ENCODE data around the gene ENDOU. TPM values are rescaled to one million over a fixed set of nuclear protein-coding genes. Genes with fewer than 3 reads are reported as not detected.
A peak's percentile ranks its signal among the peaks of the same experiment; 100 is the strongest.

ENDOU gene
- total and polyA plus RNA-seq, 2 donors (not counting 3 experiments of a cell fraction or from before 2014, with no cell fraction given), result not detected

- Histone ChIP-seq H3K27ac (ENCODE audit: insufficient read depth, low read depth, low read length) (no peak within 1 kb of the TSS), H4K20me1 (replicated peaks; ENCODE audit: control insufficient read depth, extremely low read depth, insufficient read depth, low read length) (no peaks in the 10 kb centered on the region), H3K4me2 (ENCODE audit: insufficient read depth, low read length) (peak within 1 kb of the TSS; percentile 78), H3K4me3 (replicated peaks in 1 of 3; ENCODE audit: insufficient read depth in 1 of 3, low read depth in 1 of 3, low read length in 3 of 3) (peak within 1 kb of the TSS; percentile 43 to 70 (median 57)), H3K9ac (replicated peaks; ENCODE audit: extremely low read depth, insufficient read depth, low read length) (peak within 1 kb of the TSS; percentile 74), H3K36me3 (ENCODE audit: control insufficient read depth in 2 of 2, extremely low read depth in 1 of 2, insufficient read depth in 2 of 2, low read length in 2 of 2) (no peaks in the 10 kb centered on the region), H3K27me3 (ENCODE audit: control insufficient read depth in 2 of 2, insufficient read depth in 2 of 2, low read length in 2 of 2) (no peaks in the 10 kb centered on the region), H3K9me1 (replicated peaks; ENCODE audit: control insufficient read depth, extremely low read depth, insufficient read depth, low read length) (no peaks in the 10 kb centered on the region), H3K9me3 (replicated peaks; ENCODE audit: control insufficient read depth, insufficient read depth, low read length) (no peaks in the 10 kb centered on the region), H3K79me2 (ENCODE audit: control insufficient read depth, insufficient read depth, low read length) (no peaks in the 10 kb centered on the region), H3K4me1 (ENCODE audit: control insufficient read depth, extremely low read depth, insufficient read depth, low read length) (peaks cover 34% of the 10 kb centered on the region), H2AFZ (ENCODE audit: low read depth, low read length) (peak within 1 kb of the TSS; percentile 77)
- no TSS peak for BruUV-seq (replicated peaks)
- peak; percentile 54 for DNase-seq (ENCODE audit: low read depth, low spot score)
- peak; percentile 46 for TF ChIP-seq POLR2AphosphoS5 (IDR thresholded peaks at IDR 0.05; ENCODE audit: insufficient read depth, low read depth, low read length)
- TF ChIP-seq POLR2A (IDR thresholded peaks at IDR 0.05; ENCODE audit: low read depth, low read length), result peak; percentile 53
- TF ChIP-seq GATA2 (IDR thresholded peaks at IDR 0.05; ENCODE audit: insufficient read depth, insufficient read length, low read depth, low read length), result no peak
- TF ChIP-seq FOS (IDR thresholded peaks at IDR 0.05; ENCODE audit: borderline replicate concordance, insufficient read depth, low read length), result no peak
- no peak for TF ChIP-seq EZH2 (IDR thresholded peaks at IDR 0.05; ENCODE audit: borderline replicate concordance, low read depth, low read length, severe bottlenecking)
- TF ChIP-seq, protein P1, sequence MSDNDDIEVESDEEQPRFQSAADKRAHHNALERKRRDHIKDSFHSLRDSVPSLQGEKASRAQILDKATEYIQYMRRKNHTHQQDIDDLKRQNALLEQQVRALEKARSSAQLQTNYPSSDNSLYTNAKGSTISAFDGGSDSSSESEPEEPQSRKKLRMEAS (IDR thresholded peaks at IDR 0.05; ENCODE audit: insufficient read depth, insufficient read length), result no peak
- TF ChIP-seq CTCF (IDR thresholded peaks at IDR 0.05; ENCODE audit: extremely low read depth in 1 of 2, insufficient read depth in 1 of 2, low read depth in 1 of 2, low read length in 2 of 2), result peak; percentile 13 to 38
- intact Hi-C loops (cut with micrococcal nuclease), result loop anchor here (1.0 to 2.0 kb wide), 2 partner anchors 15 to 122 kb away; partner anchors contain the start of gene RAPGEF3
- ChIA-PET CTCF (interaction anchor here (0.6 to 10.1 kb wide), 21 partner anchors 8 to 173 kb away, joined by 3 to 385 read pairs (median 3); partner anchors contain the start of gene RAPGEF3), POLR2A (no interaction called here)
- dilution Hi-C loops (cut with MboI; ENCODE audit: extremely low pct_ligation_motif_present, low sequenced_read_pairs), result no loop called here
- no peak for FAIRE-seq
Observed at GRCh38 chr12:47773062-47773857, 48.0 kb upstream of the ENDOU start, which contains the start of gene SLC48A1. Gene SLC48A1 (plus strand): TSS chr12:47773238. CDS start chr12:47773305, 67 bp downstream.

Measured in endothelial cell of umbilical vein (primary cell).